Measurements from ENCODE around the gene SLC4A4. TPM values are rescaled to one million over a fixed set of nuclear protein-coding genes. Genes with fewer than 3 reads are reported as not detected.

The SLC4A4 gene
- total RNA-seq, 1 experiment from 2014 or later, result 0.16 TPM

GRCh38 chr4:71593311-71593710, 254.5 kb downstream of the SLC4A4 start:
- in situ Hi-C loops (cut with HindIII; ENCODE audit: low pct_unique_long_range_greater_than_20kb, low sequenced_read_pairs), result no loop called here
- no peak for DNase-seq (ENCODE audit: low read depth, low spot score)

DNA sequence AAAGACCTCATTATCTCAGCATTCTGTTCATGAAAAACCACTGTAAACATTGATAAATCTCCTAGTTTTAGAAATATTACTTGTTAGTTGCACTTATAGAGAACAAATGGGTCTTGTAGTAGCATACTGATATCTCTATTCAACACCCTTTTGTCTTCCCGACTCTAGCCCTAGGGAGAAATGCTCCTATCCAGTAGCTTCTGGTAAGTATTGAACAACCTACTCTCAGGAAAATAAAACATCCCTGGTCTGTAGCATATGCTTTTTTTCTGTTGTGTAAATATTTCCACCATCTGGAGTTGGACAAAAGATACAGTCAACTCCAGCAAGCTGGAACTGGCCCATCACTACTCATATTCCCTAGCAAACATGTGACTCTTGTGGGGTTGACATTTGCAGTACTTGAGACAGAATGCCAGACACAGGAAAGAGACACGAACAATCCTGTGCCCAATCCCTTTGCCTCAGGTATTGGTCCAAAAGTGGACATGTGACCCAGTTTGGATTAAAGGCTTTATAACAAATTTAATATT, 256.8 kb downstream of the SLC4A4 start:
- in situ Hi-C loops (cut with HindIII; ENCODE audit: low pct_unique_long_range_greater_than_20kb, low sequenced_read_pairs), result no loop called here
- DNase-seq (ENCODE audit: low read depth, low spot score), result peak; percentile 65

GRCh38 chr4:71599578-71599977, 260.8 kb downstream of the SLC4A4 start:
- in situ Hi-C loops (cut with HindIII; ENCODE audit: low pct_unique_long_range_greater_than_20kb, low sequenced_read_pairs), result no loop called here
- DNase-seq (ENCODE audit: low read depth, low spot score), result no peak

- in situ Hi-C loops (cut with HindIII; ENCODE audit: low pct_unique_long_range_greater_than_20kb, low sequenced_read_pairs), result no loop called here
Measured at GRCh38 chr4:71602289-71602900, 263.6 kb downstream of the SLC4A4 start.

GRCh38 chr4:71604785-71605184, 266.0 kb downstream of the SLC4A4 start:
- no peak for DNase-seq (ENCODE audit: low read depth, low spot score)
- in situ Hi-C loops (cut with HindIII; ENCODE audit: low pct_unique_long_range_greater_than_20kb, low sequenced_read_pairs), result no loop called here

More at GRCh38 chr4:71602289-71602900, 263.6 kb downstream of the SLC4A4 start:
- no peak for DNase-seq (ENCODE audit: low read depth, low spot score)

DNA sequence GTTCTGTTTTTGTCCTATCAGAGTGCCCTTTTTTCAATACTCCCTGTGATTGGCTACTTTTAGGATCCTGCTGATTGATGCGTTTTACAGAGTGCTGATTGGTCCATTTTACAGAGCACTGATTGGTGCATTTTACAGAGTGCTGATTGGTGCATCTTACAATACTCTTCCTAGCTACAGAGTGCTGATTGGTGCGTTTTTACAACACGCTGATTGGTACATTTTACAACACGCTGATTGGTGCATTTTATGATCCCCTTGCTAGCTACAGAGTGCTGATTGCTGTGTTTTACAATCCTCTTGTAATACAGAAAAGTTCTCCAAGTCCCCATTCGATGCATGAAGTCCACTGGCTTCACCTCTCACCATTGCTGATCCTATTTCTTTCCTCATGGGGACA, 268.3 kb downstream of the SLC4A4 start:
- DNase-seq (ENCODE audit: low read depth, low spot score), result no peak
- in situ Hi-C loops (cut with HindIII; ENCODE audit: low pct_unique_long_range_greater_than_20kb, low sequenced_read_pairs), result no loop called here

GRCh38 chr4:71607780-71608677, 269.2 kb downstream of the SLC4A4 start:
- no peak for DNase-seq (ENCODE audit: low read depth, low spot score)
- in situ Hi-C loops (cut with HindIII; ENCODE audit: low pct_unique_long_range_greater_than_20kb, low sequenced_read_pairs), result no loop called here

DNA sequence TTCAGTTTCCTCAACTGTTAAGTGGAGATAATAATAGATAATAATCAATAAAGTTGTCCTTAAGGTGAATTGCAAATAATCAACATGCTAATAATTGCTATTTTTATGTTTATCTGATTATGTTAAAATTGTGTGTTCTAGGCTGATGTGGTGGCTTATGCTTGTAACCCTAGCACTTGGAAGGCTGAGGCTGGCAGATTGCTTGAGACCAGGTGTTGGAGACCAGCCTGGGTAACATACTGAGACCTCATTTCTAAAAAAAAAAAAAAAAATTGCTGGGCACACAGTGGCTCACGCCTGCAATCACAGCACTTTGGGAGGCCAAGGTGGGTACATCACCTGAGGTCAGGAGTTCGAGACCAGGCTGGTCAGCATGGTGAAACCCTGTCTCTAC, 269.9 kb downstream of the SLC4A4 start:
- in situ Hi-C loops (cut with HindIII; ENCODE audit: low pct_unique_long_range_greater_than_20kb, low sequenced_read_pairs), result no loop called here
- no peak for DNase-seq (ENCODE audit: low read depth, low spot score)

GRCh38 chr4:71609167-71609566, 270.3 kb downstream of the SLC4A4 start:
- DNase-seq (ENCODE audit: low read depth, low spot score), result no peak
- in situ Hi-C loops (cut with HindIII; ENCODE audit: low pct_unique_long_range_greater_than_20kb, low sequenced_read_pairs), result no loop called here

GRCh38 chr4:71609651-71610050, 270.8 kb downstream of the SLC4A4 start:
- in situ Hi-C loops (cut with HindIII; ENCODE audit: low pct_unique_long_range_greater_than_20kb, low sequenced_read_pairs), result no loop called here
- no peak for DNase-seq (ENCODE audit: low read depth, low spot score)

- DNase-seq (ENCODE audit: low read depth, low spot score), result no peak
- in situ Hi-C loops (cut with HindIII; ENCODE audit: low pct_unique_long_range_greater_than_20kb, low sequenced_read_pairs), result no loop called here
Measured at GRCh38 chr4:71614621-71615020, 275.8 kb downstream of the SLC4A4 start.

DNA sequence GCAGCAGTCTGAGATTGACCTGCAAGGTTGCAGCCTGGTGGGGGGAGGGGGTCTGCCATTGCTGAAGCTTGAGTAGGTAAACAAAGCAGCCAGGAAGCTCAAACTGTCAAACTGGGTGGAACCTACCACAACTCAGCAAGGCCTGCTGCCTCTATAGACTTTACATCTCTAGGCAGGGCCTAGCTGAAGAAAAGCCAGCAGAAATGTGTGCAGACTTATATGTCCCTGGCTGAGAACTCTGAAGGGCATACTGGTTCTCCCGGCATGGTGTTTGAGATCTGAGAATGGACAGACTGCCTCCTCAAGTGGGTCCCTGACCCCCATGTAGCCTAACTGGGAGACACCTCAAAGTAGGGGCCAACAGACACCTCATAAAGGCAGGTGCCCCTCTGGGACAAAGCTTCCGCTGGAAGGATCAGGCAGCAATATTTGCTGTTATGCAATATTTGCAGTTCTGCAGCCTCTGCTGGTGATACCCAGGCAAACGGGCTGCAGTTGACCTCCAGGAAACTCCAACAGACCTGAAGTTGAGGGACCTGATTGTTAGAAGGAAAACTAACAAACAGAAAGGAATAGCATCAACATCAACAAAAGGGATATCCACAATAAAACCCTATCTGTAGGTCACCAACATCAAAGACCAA, 277.5 kb downstream of the SLC4A4 start:
- in situ Hi-C loops (cut with HindIII; ENCODE audit: low pct_unique_long_range_greater_than_20kb, low sequenced_read_pairs), result no loop called here
- no peak for DNase-seq (ENCODE audit: low read depth, low spot score)

Data from SK-MEL-5 (cell line).